ENCODE measurements around the gene ZNF157.
A peak's percentile ranks its signal among the peaks of the same experiment; 100 is the strongest.
"Not testable (repeated sequence)": the region's sequence is repeated elsewhere in the genome, so short reads cannot be mapped to it uniquely, and the experiment has no call there.

The ZNF157 gene

DNA sequence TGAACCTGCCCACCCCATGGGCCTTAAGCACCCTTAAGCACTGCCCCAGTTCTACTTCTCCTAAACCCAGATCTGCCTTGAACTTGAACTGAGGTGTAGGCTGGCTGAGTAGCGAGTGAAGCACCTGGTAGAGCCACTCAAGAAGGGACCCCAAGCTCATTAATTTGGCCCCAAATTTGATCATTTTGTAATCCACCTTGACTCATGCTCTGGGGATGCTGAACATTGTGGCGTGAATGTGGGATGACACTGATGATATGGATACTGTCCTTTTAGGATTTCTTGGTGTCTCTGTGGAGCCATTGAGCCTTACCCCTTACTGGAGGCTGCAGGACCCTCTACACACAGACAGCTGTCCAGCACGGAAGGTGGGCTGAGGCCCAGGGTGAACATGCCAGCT, at the start of gene ZNF157:
TSS of gene ZNF157 (plus strand) at position 301 of the 400 bp plus-strand sequence. CDS start at position 392, 91 bp downstream.
- DNase-seq (ENCODE audit: low read depth in 2 of 2): no peak

- DNase-seq (ENCODE audit: low read depth in 2 of 2): no peak
Observed at GRCh38 chrX:47321386-47321785, 49.0 kb upstream of the ZNF157 start.

DNA sequence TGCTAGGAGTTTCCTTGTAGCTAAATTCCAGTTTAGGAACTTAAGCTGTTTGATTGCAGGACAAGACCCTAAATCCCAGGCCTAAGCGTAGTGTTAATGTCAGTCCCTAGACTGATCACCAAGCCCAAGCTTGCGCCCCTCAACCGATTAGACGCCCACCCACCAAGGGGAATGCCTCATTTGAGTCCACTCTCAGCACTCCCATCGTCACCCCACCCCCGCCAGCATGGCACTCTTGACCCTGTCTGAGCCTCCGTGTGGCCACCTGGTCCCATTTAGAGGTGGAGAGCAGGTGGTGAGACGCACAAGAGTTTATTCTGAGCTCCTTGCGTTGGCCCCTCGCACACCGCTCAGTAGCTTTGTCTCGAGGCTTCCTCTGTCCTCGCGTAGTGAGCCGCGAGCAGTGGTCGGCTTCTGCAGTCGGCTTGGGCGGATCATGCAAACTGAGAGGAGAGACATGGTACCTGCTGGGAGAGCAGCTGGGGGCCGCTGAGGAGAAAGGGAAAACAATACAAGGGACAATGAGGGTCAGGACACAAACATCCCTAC, 48.5 kb upstream of the ZNF157 start:
- no peak for DNase-seq (ENCODE audit: low read depth in 2 of 2)

DNA sequence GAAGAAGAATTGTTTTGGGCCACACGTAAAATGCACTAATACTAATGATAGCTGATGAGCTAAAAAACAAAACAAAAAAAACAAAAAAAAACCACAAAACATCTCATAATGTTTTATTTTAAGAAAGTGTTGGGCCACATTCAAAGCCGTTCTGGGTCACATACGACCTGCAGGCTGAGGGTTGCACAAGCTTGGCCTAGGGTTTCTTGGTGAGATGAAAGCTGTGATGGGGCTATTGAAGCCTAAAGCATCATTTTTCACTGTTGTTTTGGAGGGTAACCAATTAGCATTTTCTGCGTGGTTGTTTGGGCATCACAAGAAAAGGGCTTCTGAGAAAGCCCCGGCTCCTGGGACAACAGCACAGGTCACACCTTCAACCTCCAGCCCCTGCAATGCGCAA, 42.5 kb upstream of the ZNF157 start:
- no peak for DNase-seq (ENCODE audit: low read depth in 2 of 2)

DNA sequence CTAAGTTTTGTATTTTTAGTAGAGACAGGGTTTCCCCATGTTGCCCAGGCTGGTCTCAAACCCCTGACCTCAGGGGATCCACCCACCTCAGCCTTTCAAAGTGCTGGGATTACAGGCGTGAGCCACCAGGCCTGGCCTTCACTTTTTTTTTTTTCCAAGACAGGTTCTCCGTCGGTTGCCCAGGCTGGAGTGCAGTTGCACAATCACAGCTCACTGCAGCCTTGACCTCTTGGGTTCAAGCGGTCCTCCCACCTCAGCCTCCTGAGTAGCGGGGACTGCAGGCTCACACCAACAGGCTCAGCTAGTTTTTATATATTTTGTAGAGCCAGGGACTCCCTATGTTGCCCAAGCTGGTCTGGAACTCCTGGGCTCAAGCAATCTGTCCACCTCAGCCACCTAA, 37.6 kb upstream of the ZNF157 start:
- DNase-seq (ENCODE audit: low read depth in 2 of 2): not testable (repeated sequence)

GRCh38 chrX:47351706-47352105, 18.7 kb upstream of the ZNF157 start:
- no peak for DNase-seq (ENCODE audit: low read depth in 2 of 2)

GRCh38 chrX:47358387-47359065, 11.9 kb upstream of the ZNF157 start:
- DNase-seq (ENCODE audit: low read depth in 2 of 2): peak in 1 of 2 donors; percentile 1

DNA sequence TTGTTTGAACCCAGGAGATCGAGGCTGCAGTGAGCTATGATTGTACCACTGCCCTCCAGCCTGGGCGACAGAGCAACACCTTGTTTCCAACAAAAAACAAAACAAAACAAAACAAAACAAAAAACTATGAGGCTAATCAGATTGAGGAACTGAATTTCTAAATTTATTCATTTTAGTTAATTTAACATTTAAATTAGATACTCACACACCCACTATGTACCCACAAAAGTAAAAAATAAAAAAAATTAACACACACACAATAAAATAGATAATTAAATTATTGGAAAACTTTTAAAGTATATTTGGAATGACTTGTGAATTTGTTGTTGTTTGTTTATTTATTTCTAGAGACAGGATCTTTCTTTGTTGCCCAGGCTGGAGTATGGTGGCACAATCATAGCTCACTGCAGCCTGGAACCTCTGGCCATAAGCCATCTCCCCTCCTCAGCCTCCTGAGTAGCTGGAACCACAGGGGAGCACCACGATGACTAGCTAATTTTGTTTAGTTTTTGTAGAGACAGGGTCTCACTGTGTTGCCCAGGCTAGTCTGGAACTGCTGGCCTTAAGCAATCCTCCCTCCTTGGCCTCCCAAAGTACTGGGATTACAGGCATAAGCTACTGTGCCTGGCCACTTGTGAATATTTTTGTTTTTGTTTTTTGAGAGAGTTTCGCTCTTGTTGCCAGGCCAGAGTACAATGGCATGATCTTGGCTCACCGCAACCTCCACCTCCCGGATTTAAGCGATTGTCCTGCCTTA, 9.8 kb upstream of the ZNF157 start:
- DNase-seq (ENCODE audit: low read depth in 2 of 2): no peak

DNA sequence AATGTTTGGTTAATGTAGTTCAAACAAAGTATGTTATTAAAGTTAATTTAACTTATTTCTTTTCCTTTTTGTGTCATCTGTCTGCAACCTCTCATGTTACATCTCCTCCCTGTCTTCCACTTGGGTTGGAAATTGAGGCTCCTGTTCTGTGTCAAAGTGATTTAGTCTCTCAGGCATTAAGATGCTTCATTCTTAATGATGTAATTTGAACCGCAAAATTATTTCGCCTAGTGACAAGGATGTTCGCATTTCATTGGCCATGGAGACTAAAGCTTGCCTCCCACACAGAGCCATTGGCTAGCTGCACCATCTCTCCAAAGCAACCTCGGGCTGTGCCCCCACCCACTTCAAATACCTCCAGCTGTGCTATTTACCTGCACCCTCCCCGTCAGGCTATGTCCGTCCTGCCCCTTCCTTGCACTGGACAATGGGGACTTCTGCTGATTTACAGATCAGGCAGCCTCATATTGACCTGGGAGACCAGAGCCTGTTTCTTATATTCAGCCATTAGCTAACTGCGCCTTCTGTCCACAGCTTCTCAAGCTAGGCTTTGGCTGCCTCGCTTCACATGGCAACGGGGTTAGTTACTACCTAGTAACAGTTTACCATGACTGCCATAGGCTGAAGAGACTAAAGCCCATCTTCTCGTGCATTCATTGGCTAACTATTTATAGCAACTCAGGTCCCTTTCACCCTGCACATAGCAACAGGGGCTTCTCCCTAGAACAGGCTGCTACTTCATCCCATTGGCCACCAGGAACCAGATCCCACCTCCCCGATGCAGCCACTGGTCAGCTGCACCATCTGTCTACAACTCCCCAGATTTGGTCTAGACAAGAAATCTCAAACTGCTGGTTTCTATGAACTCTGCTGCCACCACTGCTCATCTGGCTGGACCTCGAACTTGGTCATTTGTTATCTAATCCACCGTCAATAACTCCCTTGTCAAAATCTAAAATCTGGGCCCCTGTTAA, 8.6 kb upstream of the ZNF157 start:
- DNase-seq (ENCODE audit: low read depth in 2 of 2): peak in 1 of 2 donors; percentile 4

DNA sequence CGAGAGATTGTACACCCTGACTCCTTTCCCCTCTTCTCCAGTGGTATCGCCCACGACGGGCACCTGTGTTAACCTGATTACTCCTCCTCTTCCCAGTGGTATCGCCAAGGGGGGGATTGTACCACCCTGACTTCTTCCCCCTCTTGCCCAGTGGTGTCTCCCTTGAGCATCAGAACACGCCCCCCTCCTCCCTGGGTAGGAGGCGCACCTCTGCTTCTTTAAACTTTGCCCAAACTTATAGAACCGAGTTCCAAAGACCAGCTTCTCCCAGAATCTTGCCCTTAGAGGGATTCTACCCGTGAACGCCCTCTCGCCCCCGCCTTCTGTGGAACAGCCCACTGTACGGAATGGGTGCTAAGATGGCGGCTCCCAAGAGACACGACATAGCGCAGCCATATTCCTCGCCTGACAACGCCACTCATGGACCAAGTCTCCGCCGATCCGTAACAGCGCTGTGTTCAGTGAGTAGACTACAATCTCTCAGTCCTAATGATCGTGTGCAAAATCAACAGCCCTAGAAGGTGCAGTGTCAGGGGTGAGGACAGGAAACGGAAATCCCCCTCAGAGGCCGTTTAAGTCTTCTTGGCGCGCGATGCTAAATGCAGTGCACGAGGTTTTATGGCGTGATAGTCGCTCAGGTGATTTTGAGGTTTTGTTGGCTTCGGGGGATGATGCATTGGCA, 4.2 kb upstream of the ZNF157 start:
- peak; percentile 35 to 53 for DNase-seq (ENCODE audit: low read depth in 2 of 2)

DNA sequence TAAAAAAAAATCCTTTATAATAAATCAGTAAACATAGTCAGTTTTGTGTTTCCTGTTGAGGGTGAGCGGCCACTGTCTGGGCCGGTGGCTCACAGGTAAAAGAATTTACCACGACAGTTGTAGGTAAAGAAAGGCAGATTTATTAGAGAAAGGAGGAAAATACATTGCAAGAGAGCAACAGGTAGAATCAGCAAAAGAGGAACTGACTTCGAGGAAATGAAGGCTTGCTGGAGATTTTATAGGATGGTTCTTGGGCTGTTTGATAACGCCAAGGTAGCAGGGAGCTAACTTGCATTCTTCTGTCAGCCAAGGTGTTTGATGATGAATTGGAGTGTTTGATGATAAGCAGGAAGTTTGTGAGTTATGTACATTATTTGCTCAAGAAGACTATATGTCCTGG, 2.8 kb downstream of the ZNF157 start:
- DNase-seq (ENCODE audit: low read depth in 2 of 2): no peak

- peak; percentile 37 to 49 for DNase-seq (ENCODE audit: low read depth in 2 of 2)
Observed at GRCh38 chrX:47380268-47380667, 9.9 kb downstream of the ZNF157 start.

DNA sequence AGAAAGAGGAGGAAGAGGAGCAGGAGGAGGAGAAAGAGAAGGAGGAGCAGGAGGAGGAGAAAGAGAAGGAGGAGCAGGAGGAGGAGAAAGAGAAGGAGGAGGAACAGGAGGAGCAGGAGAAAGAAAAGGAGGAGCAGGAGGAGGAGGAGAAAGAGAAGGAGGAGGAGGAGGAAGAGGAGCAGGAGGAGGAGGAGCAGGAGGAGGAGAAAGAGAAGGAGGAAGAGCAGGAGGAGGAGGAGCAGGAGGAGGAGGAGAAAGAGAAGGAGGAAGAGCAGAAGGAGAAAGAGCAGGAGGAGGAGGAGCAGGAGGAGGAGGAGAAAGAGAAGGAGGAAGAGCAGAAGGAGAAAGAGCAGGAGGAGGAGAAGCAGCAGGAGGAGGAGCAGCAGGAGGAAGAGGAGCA, 10.5 kb downstream of the ZNF157 start:
- DNase-seq (ENCODE audit: low read depth in 2 of 2): not testable (repeated sequence)

- DNase-seq (ENCODE audit: low read depth in 2 of 2): peak; percentile 44 to 50
Observed at GRCh38 chrX:47384502-47384901, 14.1 kb downstream of the ZNF157 start.

- DNase-seq (ENCODE audit: low read depth in 2 of 2): no peak
Observed at GRCh38 chrX:47390780-47391179, 20.4 kb downstream of the ZNF157 start.

DNA sequence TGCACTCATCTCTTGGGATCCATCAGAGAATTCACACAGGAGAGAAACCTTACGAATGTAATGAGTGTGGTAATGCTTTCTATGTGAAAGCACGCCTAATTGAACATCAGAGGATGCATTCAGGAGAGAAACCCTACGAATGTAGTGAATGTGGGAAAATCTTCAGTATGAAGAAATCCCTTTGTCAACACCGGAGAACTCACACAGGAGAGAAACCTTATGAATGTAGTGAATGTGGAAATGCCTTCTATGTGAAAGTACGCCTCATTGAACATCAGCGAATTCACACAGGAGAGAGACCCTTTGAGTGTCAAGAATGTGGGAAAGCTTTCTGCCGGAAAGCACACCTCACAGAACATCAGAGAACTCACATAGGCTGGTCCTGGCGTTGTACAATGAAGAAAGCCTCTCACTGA, 42.8 kb downstream of the ZNF157 start:
- no peak for DNase-seq (ENCODE audit: low read depth in 2 of 2)

GRCh38 chrX:47420265-47420664, 49.9 kb downstream of the ZNF157 start:
- DNase-seq (ENCODE audit: low read depth in 2 of 2): no peak

- no peak for DNase-seq (ENCODE audit: low read depth in 2 of 2)
Observed at GRCh38 chrX:47420962-47421361, 50.6 kb downstream of the ZNF157 start.

DNA sequence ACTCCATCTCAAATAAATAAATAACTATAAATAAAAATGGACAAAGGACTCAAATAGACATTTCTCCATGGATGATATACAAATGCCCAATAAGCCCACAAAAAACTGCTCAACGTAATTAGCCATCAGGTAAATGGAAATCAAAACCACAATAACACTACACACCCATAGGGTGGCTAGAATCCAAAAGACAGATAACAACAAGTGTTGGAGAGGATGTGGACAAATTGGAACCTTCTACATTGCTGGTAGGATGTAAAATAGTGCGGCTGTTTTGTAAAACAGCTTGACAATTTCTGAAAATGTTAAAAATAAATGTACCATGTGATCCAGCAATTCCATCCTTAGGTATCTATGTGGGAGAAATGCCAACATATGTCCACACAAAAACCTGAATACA, 52.1 kb downstream of the ZNF157 start:
- DNase-seq (ENCODE audit: low read depth in 2 of 2): no peak

GRCh38 chrX:47430925-47431324, 60.5 kb downstream of the ZNF157 start:
- no peak for DNase-seq (ENCODE audit: low read depth in 2 of 2)

DNA sequence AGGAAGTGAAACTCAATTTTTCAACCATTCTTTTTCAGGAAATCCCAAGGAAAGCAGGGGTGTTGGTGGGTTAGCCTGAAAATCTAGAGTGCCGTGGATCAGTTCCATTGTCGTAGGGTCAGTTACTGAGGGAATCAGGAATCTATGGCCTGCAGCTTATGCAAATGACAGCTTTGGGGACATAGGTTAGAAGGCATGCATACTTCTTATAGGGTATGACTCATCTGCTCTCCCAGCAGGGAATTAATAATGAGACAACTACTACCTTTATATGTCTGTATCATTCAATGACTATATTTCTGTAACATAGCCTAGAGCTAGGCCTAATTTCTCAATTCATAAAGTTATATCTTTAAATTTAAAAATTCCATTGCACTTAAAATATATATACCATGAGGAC, 76.1 kb downstream of the ZNF157 start:
- DNase-seq (ENCODE audit: low read depth in 2 of 2): no peak

Data from activated CD8-positive, alpha-beta memory T cell treated with anti-CD3 and anti-CD28 coated beads for 4 hours (primary cell).